Measurements from ENCODE around the gene UNC93B1.

The UNC93B1 gene

GRCh38 chr11:68043349-68044144 lies 39.6 kb upstream of the UNC93B1 start:
- no peak for DNase-seq (ENCODE audit: low spot score)
- in situ Hi-C loops (cut with MboI; ENCODE audit: low sequenced_read_pairs, unreplicated experiment) = no loop called here
- TF ChIP-seq CTCF (IDR thresholded peaks at IDR 0.05; ENCODE audit: borderline replicate concordance, control extremely low read depth, extremely low read depth, insufficient read depth, missing control alignments) = no peak

DNA sequence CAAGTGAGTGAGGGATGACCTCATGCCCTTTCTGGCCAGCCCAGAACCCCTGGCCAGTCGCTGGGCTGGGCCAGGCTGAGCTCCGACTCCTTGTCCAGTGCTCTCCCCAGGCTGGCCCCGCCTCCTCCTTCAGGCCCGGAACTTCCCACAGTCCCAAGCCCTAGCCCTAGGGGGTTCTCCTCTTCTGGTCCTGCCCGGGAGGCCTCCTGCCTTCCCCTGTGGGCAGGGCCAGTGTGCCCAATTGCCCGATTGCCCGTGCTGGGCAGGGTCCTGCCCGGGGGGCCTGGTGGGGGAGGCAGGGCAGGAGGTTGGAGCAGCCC lies 39.1 kb upstream of the UNC93B1 start:
- DNase-seq (ENCODE audit: low spot score) = no peak
- in situ Hi-C loops (cut with MboI; ENCODE audit: low sequenced_read_pairs, unreplicated experiment) = no loop called here
- no peak for TF ChIP-seq CTCF (IDR thresholded peaks at IDR 0.05; ENCODE audit: borderline replicate concordance, control extremely low read depth, extremely low read depth, insufficient read depth, missing control alignments)

- in situ Hi-C loops (cut with MboI; ENCODE audit: low sequenced_read_pairs, unreplicated experiment) = no loop called here
- no peak for TF ChIP-seq CTCF (IDR thresholded peaks at IDR 0.05; ENCODE audit: borderline replicate concordance, control extremely low read depth, extremely low read depth, insufficient read depth, missing control alignments)
- DNase-seq (ENCODE audit: low spot score) = no peak
Observed at GRCh38 chr11:68042219-68043028, 38.5 kb upstream of the UNC93B1 start.

DNA sequence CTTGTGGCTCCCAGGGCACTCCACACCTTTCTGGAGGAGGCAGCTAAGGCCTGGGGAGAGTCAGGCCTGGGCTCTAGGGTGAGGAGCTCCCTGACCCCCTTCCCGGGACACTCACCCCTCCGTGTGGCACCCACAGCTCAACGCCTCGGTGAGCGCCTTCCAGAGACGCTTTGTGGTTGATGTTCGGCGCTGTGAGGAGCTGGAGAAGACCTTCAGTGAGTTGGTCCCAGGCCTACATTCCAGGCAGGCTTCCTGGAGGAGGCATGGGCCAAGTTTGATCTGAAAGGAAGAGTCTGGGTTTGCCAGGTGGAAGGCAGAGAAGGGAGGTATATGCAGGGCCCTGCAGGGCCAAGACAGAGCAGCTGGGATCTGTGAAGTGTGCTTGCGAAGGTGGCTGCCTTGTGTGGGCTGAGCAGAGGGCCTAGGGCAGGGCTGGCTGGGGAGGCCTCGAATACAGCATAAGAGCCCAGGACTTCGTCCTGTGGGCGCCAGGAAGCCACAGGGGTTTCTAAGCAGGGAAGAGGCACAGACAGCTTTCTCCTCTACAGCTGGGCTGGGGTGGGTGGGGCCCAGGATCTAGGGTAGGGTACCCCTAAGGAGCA lies 37.8 kb upstream of the UNC93B1 start:
- DNase-seq (ENCODE audit: low spot score) = no peak
- TF ChIP-seq CTCF (IDR thresholded peaks at IDR 0.05; ENCODE audit: borderline replicate concordance, control extremely low read depth, extremely low read depth, insufficient read depth, missing control alignments) = no peak
- in situ Hi-C loops (cut with MboI; ENCODE audit: low sequenced_read_pairs, unreplicated experiment) = no loop called here

GRCh38 chr11:68040957-68041591 lies 37.2 kb upstream of the UNC93B1 start:
- in situ Hi-C loops (cut with MboI; ENCODE audit: low sequenced_read_pairs, unreplicated experiment) = no loop called here
- no peak for DNase-seq (ENCODE audit: low spot score)
- TF ChIP-seq CTCF (IDR thresholded peaks at IDR 0.05; ENCODE audit: borderline replicate concordance, control extremely low read depth, extremely low read depth, insufficient read depth, missing control alignments) = no peak

All from GM13976 (cell line).